ENCODE results near the gene LARP1.
A peak's percentile ranks its signal among the peaks of the same experiment; 100 is the strongest.

Gene LARP1

GRCh38 chr5:154762700-154763099 is 7.5 kb downstream of the LARP1 start:
- no peak for DNase-seq

- DNase-seq: no peak
These were observed 9.8 kb downstream of the LARP1 start for GRCh38 chr5:154764967-154765366.

DNA sequence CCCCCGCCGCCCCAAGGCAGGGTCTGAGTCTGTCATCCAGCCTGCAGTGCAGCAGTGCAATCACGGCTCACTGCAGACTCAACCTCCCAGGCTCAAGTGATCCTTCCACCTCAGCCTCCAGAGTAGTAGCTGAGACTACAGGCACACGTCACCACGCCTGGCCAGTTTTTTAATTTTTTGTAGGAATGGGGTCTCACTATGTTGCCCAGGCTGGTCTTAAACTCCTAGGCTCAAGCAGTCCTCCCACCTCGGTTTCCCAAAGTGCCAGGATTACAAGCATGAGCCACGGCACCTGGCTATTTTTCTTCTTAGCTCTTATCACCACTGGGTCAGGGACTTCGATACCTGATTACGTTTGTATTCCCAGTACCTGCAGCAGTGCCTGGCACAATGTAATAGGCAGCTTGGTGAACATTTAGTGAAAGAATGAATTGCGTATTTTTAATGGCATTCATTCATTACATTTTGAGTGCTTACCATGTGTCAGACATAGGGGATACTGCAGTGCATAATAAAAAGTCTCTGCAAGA is 10.3 kb downstream of the LARP1 start:
- no peak for DNase-seq

GRCh38 chr5:154766558-154767281 is 11.5 kb downstream of the LARP1 start:
- no peak for DNase-seq

DNA sequence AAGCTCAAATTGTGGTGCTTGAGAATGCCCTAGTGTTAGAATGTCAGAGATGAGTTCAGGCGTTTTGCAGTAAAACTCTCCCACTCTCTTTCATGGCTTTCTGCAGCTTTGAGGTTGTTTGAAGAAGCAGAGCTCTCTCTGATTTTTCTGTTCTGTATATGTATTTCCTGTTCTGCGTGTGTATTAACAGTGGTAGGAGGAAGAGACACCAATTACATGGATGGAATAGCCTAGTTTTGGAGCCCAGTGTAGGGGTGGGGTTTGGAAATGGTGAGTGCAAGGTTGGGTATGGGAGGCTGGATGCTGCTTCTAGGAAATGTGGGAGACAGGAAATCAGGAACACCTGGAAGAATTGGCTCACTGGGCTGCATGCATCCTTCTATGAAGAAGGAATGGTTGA is 12.4 kb downstream of the LARP1 start:
- DNase-seq: peak; percentile 33

GRCh38 chr5:154768207-154768606 is 13.0 kb downstream of the LARP1 start:
- no peak for DNase-seq

GRCh38 chr5:154770111-154770510 is 14.9 kb downstream of the LARP1 start:
- no peak for DNase-seq

DNA sequence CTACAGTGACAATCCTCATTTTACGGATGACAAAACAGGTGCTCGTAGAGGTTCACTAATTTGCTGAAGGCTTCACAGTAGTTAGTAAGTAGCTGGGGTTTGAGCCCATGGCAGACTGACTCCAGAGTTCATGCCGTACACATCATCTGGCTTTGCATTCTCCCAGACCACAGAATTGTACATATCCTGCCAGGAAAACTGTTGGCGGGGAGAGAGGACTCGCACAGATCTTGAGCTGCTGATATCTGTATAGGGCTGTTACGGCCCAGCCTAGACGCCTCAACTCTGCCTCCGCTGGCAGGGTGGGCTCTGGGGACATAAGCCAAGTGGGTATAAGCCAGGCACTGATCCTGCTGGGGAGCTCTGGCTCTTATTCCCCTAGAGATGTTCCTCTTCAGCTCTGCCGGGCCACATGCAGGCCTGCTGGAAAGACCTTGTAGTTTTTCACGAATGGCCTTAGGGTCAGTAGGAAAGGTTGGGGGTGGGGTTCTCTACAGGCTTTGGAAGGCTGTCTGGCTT is 16.3 kb downstream of the LARP1 start:
- no peak for DNase-seq

DNA sequence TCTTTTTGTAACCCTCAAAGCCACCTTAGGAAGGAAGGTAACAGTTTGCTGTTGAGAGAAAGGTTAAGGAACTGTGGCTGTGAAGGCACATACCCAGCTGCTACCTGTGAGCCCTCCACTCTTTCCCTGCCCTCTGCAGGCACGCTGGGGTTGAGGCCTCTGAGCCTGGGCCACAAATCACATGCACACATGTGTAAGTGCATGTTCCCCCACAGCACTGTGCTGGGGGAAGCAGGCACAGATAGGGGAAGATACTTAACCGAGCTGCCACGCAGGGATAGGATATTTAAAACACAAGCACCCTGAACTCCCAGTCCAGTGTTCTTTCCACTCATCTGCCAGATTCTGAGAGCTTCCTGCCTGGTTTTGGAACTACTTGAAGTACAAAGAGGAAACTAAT is 18.1 kb downstream of the LARP1 start:
- no peak for DNase-seq

GRCh38 chr5:154776167-154776566 is 21.0 kb downstream of the LARP1 start:
- DNase-seq: peak; percentile 30

GRCh38 chr5:154778534-154778933 is 23.4 kb downstream of the LARP1 start:
- no peak for DNase-seq

DNA sequence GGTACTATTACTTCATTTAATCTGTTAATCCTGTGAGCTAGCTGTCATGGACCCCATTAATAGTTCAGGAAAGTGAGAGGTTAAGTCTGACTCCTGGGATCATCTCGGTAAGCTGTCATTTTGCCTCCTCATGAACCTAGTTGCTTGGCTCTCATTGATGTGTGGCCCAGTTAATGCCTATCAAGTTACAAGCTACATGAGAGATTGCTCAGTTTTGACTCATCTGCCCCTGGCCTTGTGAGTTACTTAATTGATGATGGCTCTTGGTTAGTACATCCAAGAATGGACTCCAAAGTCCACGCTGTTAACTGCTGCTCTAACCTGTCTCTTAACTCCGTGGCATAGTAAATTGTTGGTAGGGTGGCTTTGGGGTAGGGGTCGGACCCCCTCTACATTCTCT is 23.9 kb downstream of the LARP1 start:
- peak; percentile 34 for DNase-seq

GRCh38 chr5:154780128-154780527 is 25.0 kb downstream of the LARP1 start:
- no peak for DNase-seq

GRCh38 chr5:154782326-154782725 is 27.1 kb downstream of the LARP1 start:
- no peak for DNase-seq

DNA sequence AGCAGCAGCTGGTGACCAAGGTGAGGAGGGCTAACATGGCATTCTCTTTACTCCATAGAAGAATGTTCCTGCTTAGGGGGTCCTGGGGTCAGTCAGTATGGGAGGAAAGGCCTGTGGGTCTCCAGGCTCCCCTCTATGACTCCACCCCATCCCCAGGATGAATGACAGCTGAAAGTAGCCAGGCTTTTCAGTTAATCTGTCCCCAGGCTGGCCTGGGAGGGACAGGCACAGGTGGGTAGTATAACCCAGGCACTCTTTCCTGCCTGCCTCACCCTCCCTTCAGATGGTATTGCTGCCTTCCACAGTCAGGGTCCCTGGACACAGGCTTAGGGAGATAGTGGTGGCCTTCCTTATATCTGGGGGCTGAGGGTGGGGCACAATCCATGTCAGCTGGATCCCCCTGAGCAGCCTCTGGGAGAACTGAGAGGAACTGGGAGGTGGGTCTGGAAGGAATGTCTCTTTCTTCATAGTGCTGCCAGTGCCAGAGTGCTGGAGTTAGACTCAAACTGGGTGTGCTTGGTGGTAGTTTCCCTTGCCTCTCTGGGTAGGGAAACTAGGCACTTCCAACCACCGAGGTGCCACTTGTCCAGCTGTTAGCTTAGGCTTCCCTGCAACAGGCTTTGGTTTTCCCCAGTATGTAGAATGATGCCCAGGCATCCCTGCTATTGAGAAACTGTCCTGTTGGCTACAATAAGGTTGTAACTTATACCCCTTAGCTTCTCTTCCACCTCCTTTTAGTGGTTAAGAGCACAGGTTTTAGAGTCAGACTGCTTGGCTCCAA is 27.8 kb downstream of the LARP1 start:
- DNase-seq: no peak

- DNase-seq: peak; percentile 63
These were observed 28.7 kb downstream of the LARP1 start for GRCh38 chr5:154783774-154784460.

- peak; percentile 31 for DNase-seq
These were observed 29.7 kb downstream of the LARP1 start for GRCh38 chr5:154784856-154785255.

- no peak for DNase-seq
These were observed 31.2 kb downstream of the LARP1 start for GRCh38 chr5:154786414-154786813.

- no peak for DNase-seq
These were observed 33.0 kb downstream of the LARP1 start for GRCh38 chr5:154788212-154788611.

GRCh38 chr5:154791535-154791934 is 36.4 kb downstream of the LARP1 start:
- no peak for DNase-seq

DNA sequence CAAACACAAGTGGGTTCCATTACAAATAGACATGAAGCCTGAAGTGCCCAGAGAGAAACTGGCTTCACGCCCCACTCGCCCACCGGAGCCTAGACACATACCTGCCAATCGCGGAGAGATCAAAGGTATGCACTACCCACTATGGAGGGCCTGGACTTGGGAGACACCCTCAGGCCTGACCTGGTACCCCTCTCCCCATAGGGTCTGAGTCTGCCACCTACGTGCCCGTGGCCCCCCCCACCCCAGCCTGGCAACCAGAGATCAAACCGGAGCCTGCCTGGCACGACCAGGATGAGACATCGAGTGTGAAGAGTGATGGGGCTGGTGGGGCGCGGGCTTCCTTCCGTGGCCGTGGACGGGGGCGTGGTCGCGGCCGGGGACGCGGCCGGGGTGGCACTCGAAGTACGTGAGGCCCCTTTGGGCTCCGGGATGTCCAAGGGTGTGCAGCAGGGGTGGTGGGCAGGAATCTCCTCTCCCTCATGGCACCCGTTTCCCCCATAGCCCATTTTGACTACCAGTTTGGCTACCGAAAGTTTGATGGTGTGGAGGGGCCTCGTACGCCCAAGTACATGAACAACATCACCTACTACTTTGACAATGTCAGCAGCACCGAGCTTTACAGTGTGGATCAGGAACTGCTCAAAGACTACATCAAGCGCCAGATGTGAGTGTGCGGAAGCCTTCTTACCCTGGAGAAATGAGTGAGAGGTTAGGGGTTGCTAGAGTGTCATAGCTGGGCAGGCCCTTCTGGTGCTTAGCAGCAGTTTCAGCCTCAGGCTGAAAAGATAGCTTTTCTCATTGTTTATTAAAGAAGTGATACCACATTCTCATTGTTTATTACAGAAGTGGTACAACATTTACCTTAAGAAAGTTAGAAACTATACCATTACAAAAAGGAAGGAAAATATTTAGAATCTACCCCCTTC is 38.7 kb downstream of the LARP1 start:
- no peak for DNase-seq

Data from NCI-H69 (cell line).